GM20431 (cell line): ENCODE results near the gene P3H1.
"Not testable (repeated sequence)": the region's sequence is repeated elsewhere in the genome, so short reads cannot be mapped to it uniquely, and the experiment has no call there.

Source experiments
- in situ Hi-C: fragments of 300-500 bp; cut with MseI, MboI; formaldehyde crosslinking; loops from one replicate; pipeline ENCODE4 v1.15.0; 2020; ENCODE audit warnings: low sequenced_read_pairs; ENCODE audit not compliant: unreplicated experiment

P3H1 gene

DNA sequence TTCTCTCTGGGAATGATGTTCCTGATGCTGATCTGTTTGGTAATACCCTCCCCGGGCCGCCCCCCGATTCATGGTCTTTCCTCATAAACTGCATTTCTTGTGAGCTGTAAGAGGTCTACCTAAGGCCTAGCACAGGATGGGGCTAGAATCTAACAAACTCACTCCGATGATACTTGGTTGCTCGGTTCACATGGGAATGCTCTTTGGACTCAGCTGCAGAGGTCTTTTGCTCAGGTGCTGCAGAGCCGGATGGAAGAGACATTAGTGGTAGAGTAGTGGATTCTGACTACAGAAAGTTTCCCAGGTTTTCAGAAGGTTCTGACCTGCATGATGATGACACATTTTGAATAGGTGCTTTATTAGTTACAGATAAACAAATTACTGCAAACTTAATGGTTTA is 9.7 kb upstream of the P3H1 start:
- in situ Hi-C loops = loop anchor here (25.0 kb wide), 1 partner anchor 286 kb away; no protein-coding TSS in a partner anchor

GRCh38 chr1:42774928-42775526 is 8.2 kb upstream of the P3H1 start:
- in situ Hi-C loops = loop anchor here (25.0 kb wide), 1 partner anchor 287 kb away; no protein-coding TSS in a partner anchor

- in situ Hi-C loops = no loop called here
These were observed 6.6 kb upstream of the P3H1 start for GRCh38 chr1:42773420-42773819.

DNA sequence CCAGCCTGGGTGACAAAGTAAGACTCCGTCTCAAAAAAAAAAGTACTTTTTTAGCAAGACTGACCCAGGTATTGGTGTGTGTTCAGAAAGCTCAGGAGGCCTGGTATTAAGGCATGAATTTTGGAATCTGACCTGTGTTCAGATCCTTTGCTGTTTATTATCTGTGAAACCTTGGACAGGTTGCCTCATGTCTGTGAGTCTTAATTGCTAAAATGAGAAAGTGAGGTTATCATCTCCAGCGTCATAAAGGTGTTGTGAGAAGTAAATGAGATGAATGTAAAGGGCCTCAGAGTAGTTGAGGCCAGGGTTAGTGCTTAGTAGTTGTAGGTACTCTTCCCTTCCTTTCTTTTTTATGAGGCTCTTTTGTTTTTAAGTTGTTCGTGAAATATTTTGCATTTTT is 3.0 kb upstream of the P3H1 start:
- in situ Hi-C loops = no loop called here

DNA sequence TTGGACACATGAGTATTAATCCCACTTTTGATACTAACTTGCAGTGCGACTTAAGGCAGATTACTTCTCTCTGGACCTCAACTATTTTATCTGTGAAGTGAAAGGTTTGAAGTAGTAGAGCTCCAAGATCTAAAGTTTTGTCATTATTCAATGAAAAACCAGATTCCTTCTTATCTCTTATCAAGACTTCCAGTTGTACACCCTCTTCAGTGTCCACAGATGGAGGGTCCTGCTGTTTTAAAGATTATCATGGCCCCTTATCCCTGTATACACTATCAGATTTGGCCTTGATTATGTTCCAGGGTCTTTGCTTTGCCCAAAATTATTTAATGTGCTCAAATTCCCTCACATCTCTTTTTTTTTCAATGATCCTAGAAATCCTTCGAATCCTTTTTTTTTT is 1.3 kb upstream of the P3H1 start:
- in situ Hi-C loops = no loop called here

DNA sequence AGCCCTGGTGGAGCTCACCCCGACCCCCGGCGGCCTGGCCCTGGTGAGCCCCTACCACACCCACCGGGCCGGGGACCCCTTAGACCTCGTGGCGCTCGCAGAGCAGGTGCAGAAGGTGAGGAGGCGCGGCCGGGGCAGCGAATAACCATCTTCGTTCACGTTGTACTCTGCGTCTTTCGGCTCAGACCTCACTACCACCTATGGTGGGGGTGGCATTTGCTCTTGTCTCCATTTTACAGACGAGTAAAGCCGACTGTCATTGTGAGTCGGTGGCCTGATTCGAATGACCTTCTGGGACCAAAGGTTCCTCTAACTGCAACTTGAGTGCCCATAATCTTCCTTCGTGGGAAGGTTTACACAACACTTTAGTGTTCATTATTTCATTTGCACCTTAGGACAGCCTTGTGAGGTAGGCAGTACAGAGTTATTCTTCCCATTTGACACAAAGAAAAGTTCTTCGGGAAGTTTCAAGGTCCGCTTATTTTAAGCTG is 727 bp upstream of the P3H1 start:
- in situ Hi-C loops = no loop called here

DNA sequence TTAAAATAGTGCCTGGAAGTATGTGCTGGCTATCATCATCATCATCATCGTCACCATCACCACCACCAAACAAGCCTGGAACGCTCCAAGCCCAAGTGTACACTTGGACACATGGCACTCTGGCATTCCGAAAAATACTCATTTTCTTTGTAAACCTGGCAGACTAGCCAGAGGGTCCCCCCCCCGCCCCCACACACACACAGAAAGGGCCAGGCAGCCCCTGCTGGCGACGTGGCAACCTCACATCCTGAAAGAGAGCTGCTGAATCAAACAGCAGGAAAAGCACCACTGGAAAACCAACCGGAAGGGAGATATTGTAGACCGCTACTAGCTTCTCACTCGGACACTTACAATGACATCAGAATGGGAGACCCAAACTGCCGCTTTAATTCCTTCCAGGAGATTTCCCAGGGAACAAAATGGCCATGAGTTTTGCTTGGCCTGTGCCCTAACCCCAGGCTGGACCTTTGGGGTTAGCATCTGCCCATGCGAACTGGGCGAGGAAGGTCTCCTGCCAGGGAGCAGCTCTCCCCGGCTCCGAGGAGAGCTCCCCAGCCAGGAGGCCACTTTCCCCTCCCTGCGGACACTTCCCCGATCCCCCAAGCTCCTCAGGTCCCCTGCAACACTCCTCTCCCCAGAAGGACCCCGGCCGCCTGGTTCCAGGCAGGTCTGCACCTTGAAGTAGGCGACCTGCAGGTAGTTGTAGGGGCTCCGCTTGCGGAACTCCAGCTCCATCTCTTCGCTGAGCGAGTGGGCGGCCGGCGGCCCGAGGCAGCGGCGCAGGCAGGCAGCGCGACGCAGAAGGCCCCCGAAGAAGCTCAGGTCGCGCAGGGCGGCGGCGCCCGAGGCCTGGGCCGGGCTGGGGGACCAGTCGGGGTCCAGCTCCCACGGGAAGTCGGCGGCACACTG is 742 bp downstream of the P3H1 start:
- in situ Hi-C loops = no loop called here

- in situ Hi-C loops = no loop called here
These were observed 1.6 kb downstream of the P3H1 start for GRCh38 chr1:42765269-42765668.

DNA sequence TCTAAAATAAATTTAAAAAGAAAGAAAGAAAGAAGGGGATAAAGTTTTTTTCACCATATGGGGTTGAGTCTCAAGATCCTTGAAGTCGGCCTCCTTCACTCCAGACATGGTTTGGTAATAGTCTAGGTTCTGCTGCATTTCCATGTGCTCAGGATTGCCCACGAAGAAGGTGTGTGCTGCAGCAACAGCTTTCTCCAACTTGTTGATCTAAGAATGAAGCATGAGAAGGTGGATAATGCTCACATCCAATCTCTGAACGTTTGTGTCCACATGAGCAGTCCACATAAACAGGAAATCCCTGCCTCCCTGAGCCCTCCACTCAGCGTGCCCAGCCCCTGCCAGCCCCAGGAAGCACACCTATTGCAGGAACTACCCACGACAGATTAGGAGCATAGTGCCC is 4.6 kb downstream of the P3H1 start:
- in situ Hi-C loops = no loop called here

DNA sequence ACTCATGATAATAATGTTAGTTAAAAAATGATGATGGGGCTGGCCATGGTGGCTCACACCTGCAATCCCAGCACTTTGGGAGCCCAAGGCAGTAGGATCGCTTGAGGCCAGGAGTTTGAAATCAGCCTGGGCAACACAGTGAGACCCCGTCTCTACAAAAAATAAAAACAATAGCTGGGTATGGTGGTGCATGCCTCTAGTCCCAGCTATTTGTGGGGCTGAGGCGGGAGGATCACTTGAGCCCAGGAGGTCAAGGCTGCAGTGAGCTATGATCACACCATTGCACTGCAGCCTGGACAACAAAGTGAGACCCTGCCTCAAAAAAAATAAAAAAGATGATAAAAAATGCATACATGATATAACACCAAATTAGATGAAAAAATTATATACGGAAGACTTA is 5.3 kb downstream of the P3H1 start:
- in situ Hi-C loops = no loop called here

DNA sequence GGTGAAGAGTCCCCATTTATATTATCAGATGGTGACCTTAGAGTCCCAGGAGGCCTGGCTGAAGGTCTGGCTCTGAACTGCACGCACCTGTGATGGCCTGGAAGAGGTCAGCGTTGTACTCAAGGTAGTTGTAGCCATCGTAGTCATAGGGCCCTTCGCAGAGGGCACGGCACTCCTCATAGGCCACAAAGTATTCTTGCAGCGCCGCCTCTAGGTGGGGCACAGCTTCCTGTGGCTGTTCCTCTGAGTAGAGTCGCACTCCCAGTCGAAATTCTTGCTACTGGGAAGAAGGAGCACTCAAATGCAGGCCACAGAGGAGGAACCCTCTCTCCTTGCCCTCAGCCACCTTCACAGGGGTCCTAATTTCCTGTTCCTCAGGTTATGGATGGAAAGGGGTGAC is 7.7 kb downstream of the P3H1 start:
- in situ Hi-C loops = no loop called here

GRCh38 chr1:42758641-42759040 is 8.2 kb downstream of the P3H1 start:
- in situ Hi-C loops = no loop called here

DNA sequence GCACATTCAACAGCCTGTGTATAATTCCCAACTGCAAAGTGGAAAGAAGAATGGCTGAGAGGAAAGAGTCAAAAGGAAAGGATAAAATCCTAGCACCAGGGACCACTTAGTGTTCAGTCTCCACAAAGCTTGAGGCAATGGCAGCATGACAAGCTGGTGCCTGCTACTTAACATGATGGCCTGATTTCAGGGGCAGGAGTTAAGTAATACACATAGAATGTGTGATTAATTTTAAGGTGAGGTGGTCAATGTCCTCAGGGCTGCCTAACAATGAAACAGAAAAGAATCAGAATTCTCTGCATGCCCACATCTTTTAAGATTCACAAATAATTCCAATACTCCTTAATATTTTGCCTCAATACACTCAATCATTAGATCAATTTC is 8.9 kb downstream of the P3H1 start:
- in situ Hi-C loops = no loop called here

DNA sequence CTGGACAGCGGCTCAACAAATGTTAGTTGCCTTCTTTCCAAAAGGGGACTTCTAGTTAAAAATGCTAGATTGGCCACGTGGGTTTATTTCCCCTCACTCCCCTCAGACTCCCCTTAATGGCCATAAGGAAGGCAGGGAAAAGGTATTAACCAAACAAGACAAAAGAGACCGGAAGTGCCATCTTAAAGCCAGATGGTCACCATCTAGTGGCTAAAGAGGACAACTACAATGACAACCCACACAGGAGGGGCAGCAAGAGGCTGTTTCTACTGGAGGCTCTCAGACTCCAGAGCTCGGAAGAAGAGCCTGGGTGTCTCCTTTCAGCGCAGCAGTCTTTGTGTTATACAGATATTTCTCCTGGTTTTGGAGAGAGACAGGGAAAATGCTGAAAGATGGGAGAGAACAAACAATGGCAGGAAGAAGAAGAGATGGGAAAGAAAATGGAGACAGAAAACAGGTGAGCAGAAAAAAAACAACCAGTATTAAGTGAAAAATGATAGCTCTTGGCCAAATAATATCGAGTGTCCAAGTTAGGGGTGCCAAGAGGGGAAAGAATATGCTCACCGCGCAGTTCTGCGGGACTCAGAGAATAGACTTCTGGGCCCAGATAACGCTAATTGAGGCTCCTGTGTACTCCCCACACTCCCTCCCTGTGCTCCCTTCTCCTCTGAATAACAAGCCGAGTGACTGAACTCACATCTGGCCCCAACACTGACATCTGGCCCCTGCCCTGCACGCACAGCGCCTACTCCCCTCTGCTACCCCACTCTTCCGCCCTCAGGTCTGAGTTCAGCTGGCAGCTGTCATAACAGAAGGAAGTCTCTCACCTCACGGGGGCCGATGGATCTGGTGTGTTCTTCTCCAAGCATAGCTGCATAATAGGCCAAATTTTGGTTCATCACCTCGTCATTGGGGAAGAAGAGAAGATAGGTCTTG is 9.6 kb downstream of the P3H1 start:
- in situ Hi-C loops = no loop called here

DNA sequence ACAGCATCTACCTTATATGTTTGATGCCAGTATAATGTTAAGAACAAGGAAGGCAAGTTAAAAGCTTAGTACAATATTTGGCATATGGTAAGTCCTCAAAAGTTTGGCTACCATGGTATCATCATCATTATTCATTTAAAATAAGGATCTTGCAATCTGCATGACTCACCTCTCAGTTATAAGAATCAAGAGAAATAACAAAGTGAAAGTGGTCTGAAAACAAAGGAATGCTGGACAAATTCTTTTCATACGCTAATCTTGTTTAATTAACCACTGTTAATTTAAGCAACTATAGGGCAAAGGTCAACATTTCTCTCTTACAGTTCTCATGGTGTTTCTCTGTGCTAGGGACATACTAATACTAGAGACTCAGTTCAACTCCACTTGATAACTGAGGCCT is 13.8 kb downstream of the P3H1 start:
- in situ Hi-C loops = no loop called here

DNA sequence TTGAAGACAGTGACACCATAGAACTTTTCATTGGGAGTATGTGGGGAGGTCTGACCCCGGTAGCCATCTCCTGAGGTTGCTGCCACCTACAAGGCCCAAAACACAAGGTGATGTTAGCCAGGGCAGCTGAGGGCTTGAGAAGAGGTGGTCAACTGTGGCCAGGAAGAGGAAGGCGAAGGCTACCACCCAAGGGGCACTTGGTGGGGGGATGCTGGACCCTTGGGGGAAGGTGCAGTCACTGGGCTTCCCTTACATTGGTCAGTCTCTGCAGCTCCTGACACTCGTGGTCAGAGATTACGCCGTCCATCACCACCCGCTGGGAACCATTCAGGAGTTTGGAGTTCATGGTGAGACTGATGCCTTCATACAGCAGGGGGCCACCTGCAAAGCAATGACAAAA is 14.5 kb downstream of the P3H1 start:
- in situ Hi-C loops = no loop called here

GRCh38 chr1:42751511-42752070 is 15.2 kb downstream of the P3H1 start:
- in situ Hi-C loops = not testable (repeated sequence)

DNA sequence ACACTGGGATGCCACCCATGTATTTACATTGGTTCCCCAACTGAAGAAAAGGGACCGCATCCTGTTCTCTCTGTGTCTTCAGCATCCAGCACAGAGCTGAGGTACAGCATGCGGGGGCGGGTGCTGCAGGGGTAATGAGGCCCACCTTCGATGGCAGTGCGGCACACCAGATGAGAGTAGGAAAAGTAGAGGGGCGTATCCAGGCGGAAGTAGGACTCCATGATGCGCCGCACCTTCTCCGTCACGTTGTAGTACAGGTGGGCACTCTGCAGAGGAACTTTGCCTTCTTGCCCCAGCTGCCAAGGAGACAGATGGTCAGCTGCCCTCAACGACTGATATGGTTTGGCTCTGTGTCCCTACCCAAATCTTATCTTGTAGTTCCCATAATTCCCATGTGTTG is 16.8 kb downstream of the P3H1 start:
- in situ Hi-C loops = no loop called here

DNA sequence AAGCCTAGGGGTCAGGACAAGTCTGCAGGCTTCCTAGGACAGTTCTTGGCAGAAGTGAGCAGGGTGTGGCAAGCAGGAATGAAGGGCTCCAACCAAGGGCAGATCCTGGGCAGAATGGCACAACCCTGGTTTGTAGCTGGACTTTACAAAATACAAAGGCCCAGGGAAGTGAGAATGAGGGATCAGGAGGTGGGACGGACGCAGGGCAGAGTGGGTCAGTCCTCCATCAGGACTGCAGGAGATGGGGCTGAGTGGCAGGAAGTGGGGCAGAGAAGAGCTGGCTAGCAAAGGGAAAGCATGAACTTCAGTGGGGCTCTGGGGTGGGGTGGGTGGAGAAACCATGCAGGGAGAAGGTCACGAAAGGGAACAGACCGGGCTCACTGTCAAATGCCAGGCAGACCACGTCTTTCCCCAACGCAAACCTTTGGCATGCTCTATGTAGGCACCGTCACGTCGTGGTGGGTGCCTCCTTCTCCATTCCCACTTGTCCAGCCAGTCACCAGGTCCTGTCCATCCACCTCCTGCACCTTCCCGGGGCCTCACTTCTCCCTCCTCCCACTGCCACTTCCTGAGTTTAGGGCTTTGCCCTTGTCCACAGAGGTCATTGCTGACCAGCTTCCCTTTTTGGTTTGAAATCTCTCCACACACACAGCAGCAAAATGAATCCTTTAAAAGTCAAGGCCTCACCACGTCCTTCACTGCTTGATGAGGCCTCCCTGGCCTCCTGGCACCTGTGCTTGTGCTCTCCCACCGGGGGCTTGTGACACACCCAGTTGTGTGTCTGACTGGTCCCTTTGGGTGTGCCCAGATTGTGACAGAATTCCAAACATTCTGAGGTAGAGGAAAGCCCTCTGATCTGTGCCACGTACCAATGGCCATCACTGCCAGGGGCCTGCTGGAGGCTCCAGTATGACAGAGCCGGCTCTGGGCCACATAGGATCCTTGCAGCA is 18.1 kb downstream of the P3H1 start:
- in situ Hi-C loops = loop anchor here (10.0 to 25.0 kb wide), 2 partner anchors 164 to 386 kb away; no protein-coding TSS in a partner anchor
